Activated T-helper 9 cell treated with anti-CD3 and anti-CD28 coated beads, Interleukin-2, amount 50 U/mL, for 16 hours (primary cell): ENCODE measurements around the gene CMYA5.

Experiments
- DNase-seq: peaks from one replicate; pipeline ENCODE4 v3.0.0-alpha.2; 2020; ENCODE audit warnings: low read depth

CMYA5 gene

DNA sequence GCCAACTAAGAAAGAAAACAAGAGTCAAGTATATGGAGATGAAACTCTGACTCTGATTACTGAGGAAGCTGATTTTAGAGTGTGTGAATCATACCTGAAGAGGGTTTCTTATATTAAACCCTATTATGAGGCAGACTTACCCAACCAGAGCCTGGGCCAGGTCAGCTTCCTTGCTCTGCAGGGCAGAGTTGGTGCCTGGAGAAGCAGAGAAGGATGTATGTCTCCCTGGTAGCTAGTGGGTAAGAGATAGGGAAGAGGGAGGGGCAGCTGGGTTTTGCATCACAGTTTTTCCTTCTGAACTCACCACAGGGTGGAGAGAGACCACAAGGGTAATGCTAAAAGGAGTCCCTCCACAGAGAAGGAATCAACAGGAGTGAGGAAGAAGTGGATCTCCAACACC lies 104.1 kb downstream of the CMYA5 start:
- no peak for DNase-seq

DNA sequence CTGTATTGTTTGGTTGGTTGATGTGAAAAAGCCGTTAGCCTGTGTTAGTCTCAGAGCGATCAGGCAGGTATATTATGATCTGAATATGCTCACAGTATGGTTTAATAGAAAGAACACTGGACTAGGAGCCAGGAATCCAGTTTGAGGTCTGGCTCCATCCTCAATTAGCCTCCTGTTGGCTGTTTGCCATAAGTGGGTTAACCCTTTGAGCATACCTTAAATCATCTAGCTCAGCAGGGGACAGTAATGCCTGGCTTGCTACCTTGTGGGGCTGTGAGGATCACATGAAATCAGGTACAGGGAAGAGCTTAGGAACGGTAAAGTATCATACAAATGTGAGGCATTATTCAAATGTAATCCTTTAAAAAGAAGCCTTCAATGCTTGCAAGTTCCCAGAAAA lies 104.7 kb downstream of the CMYA5 start:
- no peak for DNase-seq

DNA sequence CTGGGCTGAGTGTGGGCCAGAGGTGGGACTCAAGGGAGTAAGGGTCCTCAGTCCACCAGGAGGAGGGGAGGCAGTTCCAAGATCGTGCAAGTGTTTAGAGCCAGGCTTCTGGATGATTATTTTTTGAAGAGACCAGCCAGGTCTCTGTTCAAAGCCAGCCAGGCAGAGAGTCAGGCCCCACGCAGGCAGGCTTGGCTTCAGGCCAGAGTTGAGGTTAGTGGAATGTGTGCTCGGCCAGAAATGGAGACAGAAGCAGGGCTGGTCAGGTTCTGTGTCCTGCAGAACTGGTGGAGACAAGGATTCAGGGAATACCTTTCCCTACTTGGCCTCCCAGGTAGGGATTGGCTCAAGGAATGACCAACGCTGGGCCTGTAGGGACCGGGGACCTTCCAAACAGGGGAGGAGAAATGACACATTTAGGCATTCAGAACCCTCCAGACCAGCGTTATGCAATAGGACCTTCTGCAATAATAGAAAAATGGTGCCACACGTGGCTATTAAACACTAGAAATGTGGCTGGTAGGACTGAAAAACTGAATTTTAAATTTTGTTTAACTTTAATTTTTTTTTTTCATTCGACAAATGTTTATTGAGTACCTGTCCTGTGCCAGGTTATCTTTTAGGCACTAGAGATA lies 106.2 kb downstream of the CMYA5 start:
- no peak for DNase-seq

DNA sequence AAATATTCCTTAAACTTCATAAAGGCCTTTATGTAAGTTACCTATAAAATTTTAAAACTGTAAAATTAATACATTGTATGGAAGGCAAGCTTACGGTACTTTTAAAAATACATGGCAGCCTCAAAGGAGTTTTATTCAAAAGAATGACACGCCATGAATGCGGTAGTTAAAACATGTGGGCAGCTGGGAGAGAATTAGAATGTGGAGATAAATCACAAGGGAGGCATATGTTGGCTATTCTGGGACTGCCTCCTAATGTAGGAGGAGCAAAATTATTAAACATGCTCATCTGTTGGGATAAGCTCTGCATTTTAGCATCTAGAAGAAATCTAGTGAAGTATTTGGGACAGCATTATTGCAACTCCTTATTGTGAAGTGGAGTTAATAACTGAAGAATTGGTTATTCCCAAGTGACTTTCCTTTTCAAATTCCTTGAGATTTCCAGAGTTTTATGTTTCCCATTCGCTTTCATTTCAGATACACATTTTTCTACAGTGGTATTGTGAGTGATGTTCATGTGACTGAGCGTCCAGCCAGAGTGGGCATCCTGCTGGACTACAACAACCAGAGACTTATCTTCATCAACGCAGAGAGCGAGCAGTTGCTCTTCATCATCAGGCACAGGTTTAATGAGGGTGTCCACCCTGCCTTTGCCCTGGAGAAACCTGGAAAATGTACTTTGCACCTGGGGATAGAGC lies 109.4 kb downstream of the CMYA5 start:
- no peak for DNase-seq

DNA sequence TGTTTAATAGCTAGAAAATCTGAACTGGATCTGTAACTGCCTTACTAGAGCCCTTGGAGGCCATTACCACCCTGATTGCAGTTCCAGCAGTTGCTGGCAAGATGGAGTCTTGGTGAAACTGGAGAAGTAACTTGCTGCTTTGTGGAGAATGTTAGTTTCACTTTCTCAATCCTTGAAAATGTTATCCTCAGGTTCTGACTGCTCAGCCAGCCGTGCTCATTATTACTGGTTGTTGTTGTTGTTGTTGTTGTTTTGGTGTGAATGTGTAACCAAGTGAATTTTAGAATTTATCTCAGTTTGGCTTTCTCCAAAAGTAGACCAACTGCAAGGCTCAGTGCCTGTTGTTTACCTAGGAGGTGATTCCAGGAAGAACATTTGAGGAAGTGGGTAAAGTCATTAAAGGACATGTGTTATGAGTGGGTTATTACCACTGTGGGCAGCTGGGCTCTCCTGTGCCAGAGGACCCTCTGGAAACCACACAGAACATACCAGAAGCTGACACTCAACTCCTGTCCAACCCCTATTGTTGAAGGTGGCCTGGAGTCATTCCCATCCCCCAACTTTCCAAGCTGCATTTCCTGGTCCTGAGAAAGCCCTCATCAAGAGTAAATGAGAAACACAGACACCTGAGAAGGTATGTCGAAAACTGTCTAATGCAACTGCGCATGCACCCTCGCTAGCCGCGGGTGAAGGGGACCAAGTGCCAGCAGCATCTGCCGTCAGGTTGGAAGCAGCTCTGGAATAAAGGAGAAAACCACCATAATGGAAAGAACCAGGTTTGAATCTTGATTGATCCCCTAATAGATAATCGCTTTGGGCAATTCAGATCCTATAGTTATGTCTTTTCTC lies 111.6 kb downstream of the CMYA5 start:
- DNase-seq, result no peak

DNA sequence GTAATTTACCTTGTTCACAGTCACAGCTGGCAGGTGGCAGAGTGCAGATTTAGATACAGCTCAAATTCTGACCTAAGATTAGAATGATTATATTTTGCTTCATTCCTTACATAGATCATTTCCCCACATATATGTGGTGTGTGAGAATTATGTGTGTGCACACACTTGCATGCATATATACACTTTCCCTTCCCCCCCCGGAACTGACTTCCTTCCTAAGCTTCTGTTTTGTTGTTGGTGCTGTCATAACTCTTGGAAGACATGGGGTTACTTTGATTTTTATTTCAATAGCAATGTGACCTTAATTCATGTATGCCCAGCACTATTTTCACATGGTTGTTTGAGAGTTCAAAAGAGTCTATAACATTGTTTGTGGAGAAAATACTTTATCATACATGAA lies 112.8 kb downstream of the CMYA5 start:
- DNase-seq, result no peak

DNA sequence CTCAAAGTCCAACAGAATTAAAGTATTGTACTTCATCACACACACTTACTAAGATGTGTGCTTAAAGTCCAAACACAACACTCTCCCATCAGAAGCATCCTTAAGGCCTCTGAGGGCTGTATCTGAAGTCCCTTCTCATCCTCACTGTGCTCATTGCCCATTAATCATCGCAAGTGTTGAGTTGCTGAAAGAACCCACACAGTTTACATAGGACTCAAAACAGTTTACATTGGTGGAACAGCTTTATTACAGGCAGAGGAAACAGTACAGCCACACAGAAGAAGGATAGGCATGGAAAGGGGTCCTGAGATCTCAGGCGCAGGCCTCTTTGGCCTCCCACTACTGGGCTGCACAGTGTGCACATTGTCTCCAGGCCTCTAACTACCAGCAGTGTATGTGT lies 113.4 kb downstream of the CMYA5 start:
- no peak for DNase-seq

DNA sequence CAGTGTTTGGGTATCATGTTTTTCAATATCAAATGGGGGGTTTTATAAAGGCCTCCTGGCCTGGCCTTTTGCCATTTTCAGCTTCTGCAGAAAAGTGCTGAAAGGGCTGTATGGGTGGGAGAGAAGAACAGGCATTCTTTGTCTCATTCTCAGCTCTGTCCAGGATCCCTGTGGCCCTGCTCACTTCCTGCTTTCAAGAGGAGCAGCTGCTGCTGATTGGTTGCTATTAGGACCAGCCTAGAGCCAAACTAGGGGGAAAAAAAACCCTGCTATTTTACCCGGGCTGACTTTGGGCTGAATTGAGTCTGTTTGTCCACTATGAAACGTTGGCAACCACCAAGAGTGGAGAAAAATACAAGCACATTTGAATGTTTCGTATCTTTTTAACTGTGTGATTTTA lies 117.1 kb downstream of the CMYA5 start:
- DNase-seq, result no peak

DNA sequence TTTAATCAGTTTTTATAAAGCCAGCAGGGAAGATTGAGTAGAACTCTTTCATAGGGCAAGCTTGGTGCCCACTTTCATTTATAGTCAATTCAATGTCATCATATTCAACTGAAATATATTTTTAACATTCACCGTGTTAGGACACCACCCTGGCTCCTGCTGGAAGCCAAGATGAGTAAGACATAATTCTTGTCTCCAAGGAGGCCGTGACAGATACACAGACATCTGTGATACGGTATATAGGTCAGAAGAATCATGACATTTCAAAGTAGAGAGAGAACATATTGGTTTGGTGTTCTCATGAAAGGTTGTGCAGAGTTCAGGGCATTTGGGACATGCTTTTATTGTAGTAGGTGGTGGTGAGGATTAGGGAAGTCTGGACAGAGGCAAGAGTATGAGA lies 120.1 kb downstream of the CMYA5 start:
- DNase-seq, result no peak

DNA sequence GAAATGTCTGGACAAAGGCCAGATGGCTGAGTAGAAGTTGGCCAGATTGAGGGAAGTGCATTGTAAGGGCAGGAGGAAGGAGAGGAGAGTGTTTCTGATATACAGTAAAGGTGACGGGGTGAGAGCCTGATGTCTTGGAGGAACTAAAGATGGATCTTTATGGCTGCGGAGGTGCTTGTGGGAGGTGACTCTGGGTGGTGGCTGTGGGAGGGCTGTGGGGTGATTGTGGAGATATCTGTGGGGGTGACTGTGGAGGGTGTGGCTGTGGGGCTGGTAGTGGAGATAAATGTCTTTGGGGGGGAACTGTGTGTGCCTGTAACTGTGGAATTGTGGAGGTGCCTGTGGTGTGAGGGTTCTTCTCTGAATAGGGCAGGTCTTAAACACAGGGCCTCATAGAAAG lies 121.4 kb downstream of the CMYA5 start:
- no peak for DNase-seq

DNA sequence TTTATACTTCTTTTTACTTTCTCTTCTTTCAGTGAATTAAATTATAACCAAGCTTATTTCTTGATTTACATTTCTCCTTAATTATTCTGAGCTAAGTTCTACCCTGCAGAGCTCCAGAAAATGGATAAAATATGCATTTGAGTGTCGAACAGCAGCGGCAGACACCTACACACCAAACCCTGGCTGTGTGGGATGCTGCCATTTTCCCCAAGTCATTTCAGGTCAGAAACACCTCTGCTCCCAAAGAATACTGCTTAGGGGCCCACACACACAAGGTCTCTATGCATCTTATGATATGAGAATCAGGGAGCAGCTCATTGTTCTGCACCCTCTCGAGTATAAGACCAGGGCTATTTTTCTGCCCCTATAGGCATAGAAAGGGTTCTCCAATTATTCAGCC lies 122.3 kb downstream of the CMYA5 start:
- DNase-seq, result no peak

DNA sequence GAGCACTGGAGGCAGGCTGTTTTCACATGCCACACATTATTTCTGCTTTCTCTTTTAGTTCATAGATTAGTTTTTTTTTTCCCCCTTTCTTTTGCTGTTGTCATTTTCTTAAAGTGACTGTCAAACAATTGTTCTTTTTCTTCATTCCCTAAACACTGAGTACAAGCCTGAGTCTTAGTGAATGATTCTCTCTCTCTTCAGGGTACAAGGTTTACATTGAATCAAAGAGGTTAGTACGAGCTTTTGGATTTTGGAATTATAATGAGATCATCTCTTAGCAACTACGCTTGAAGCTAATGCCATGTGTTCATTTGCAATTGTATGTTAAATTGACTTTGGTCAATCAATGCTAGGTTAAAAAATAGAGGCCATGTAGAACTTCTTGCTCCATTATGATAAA lies 125.1 kb downstream of the CMYA5 start:
- no peak for DNase-seq

DNA sequence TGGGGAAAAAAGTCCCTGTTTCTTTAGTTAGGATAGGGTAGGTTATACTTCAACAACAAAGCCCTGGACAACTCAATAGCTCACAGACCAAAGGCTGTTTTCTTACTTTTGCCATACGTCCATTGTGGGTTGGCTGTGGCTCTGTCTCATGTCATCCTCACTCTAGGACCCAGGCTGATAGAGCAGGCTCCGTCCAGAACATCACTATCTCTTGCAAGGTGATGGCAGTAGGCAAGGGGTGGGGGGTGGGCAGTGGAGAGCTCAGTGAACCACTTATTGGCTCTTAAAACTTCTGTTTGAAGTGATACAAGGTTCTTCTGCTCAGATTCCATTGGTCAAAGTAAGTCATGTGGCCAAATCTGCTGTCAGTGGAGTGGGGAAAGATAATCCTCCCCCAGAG lies 126.4 kb downstream of the CMYA5 start:
- DNase-seq, result no peak

DNA sequence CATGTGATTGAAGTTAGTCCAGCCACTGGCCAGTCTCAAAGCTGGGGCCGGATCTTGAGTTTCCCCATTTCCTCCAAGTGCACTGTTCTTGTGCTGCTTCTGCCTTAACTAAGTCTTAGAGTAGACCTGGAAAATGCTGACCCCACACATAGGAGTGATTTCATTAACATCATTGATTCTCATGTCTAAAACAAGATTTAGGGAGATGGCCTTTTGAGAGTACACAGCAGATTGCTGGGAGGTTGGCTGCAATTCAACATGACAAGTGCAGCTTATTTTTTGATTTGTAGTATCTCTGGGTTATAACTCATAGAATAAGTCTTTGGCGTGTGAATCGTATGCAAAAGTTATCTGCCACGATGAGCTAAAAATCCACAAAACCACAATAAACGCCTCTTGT lies 131.0 kb downstream of the CMYA5 start:
- DNase-seq, result no peak

DNA sequence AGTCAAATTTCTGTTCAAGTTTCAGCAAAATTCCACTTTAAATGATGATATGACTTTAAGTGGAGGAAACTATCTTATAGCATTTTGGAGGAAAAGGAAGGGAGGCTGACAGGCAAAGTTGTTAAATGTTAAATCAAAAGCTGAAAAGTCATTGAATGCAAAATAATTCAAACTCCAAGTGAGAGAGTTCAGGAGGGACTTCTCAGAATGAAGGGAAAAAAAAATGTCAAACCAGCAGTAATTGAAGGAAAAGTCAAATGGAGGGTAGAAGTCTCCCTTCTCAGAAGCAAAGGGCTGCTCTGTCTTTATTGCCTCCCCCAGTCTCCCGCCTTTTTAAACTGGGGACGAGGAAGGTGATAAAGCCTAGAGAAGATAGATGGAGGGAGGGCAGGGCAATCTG lies 134.8 kb downstream of the CMYA5 start:
- DNase-seq, result no peak

DNA sequence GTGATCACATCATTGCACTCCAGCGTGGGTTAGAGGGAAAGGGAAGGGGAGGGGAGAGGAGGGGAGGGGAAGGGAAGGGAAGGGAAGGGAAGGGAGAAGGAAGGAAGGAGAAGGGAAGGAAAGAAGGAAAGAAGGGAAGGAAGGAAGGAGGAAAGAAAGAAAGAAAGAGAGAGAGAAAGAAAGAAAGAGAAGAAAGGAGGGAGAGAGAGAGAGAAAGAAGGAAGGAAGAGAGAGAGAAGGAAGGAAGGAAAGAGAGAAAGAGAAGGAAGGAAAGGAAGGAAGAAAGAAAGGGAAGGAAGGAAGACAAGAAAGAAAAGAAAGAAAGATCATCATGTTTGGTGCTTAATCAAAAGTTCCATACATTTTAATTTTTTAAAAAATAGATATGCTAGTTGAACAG lies 136.2 kb downstream of the CMYA5 start:
- DNase-seq, result no peak

DNA sequence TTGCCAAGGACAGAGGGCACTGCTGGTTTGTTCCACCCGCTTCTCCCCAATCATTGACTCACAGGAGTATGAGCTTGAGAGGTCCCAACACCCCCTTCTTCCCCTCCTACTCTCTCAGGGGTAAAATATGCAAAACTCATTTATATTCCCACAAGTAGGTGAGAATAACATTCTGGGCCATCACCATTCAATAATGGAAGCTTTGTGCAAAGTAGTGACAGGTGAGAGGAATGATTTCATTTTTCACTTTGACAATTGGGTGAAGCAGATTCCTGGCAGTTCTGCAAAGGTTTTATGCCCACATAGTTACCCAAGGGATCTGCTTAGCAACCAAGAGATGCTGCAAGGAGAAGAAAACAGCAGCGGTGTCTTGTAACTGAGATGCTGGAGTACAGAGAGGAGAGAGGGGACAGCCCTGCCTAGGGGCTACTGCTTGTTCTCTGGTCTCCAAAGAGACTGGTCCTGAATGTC lies 137.6 kb downstream of the CMYA5 start:
- no peak for DNase-seq

DNA sequence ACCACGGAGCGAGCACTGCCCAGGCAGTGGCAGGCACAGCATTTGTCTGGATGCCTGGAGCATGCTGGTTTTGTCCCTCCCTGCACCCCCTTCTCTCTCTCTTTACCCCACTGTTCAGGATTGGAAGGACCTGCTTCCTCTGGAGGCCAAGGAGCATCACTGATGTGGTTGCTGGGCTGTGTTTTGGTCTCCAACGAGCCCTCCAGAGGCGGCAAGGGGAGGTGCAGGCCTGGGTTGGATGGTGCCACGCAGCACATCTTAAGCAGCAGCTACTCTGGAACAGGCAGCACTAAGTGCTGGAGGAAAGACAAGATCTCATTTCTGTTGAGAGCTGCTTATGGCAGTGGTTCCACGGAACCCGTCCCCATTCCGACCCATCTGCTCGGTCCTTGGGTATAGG lies 139.6 kb downstream of the CMYA5 start:
- DNase-seq, result no peak

DNA sequence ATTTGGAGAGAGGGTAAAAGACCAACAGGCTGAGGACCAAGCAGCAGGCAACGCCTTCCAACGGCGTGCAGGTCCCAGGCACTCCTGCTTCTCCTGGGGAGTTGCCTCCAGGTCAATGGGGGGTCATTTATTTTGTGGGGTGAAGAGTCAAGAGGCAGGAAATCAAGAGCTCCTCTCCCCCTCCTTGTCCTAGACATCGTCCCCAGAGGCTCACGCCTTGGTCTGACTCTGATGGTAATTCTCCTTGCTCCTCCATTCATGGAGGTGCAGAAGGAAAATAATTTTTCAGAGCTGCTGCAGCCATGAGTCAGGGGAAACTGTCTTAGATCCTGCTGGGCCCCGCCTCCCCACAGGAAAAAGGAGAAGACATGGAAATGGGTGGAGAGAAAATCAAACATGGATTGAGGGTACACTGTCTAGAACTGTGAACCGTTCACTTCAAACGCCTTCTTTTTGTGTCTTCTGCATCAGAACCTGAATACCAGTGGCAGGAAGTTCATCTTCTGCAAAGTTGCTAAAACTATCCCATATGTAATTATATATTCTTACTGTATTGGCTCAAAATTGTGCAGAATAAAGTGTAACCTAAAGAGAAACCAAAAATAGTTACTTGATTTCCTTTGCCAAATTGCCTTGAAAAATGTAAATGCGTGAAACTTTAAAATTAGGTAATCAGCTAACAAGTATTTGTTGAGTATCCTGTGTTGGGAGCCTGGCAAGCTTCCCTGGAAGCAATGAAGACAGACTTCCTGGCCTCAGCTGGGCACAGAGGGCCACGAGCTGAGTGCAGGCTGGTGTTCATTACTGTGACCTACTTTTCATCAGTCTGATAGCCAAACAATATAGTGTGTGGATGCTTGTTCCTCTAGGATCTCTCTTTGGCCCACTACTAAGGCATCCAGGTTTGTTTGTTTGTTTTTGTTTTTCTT lies 142.0 kb downstream of the CMYA5 start:
- DNase-seq, result no peak

DNA sequence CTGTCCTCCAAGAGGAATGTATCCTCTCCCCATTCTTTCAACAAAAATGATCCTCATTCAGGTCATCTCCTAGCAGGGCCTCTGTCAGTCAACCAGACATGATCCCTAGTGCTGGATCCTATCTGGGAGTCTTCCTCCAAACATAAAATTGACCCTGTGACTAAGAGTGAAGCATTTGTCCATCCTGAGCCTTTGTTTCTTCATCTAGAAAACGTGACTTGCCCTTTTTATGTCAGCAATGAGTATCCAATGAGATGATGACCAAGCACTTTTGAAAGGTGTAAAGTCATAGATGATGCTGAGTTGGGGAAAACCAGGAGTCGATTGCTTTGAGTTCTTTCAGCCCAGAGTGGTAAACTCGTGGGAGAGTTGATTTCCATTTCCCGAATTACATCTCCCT lies 143.3 kb downstream of the CMYA5 start:
- no peak for DNase-seq

DNA sequence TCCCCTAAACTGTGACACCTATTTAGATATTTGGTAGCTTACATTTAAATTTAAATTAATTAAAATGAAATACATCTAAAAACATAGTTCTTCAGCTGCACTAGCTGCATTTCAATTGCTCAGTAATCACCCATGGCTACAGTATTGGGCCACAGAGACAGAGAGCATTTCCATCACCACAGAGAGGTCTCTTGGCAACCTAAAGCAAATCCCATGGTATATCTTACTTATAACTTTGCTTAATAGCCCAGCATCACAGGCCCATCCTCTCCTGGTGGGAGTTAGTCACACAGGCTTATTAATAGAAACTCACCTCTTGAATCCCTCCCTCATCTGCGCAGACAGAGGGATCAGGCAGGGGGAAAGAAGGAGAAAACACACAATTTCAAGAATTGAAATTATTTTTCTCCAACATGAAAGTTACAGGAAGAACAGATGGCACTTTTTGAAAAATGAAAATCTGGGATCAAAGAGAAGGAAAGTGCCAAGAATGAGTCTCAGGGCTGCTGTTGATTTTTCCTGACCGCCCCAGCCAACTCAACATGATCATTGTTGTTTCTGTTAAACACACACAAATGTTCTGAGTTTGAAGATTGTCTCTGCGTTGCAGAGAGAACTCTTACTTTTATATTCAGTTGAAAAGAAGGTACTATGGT lies 144.6 kb downstream of the CMYA5 start:
- DNase-seq, result no peak
